Measurements from ENCODE around the gene TMEM115.

TMEM115 gene

DNA sequence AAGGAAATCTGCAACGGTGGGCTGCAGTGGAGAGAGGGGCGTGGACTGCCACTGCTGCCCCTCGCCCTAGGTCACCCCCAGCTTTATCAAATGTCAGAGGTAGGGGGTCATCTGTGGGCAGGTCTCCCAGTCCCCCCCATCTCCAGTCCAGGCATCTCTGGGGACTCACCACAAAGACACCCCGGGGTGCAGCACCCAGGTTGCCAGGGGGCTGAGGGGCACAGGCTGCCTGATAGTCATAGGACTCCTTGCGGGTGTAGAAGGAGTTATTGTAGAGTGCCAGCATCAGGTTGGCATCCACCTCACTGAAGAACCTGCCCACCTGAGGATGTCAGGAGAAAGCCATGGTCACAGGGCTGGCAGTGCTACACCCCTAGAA is 6.5 kb upstream of the TMEM115 start:
- H3K9ac ChIP-seq (ENCODE audit: low read length in 5 of 5) = peak overlapping the region in 1 of 5 donors; percentile 49
- no peak overlapping the region for H3K27ac ChIP-seq (ENCODE audit: low read depth, low read length)
- H3K4me1 ChIP-seq (ENCODE audit: control insufficient read depth in 5 of 5, insufficient read depth in 5 of 5, low read length in 5 of 5) = peaks cover 0 to 14% (median 13%) of the 10 kb centered on the region in 5 donors
- no peaks in the 10 kb centered on the region for H3K9me3 ChIP-seq (ENCODE audit: control insufficient read depth in 5 of 5, low read length in 5 of 5)
- no peaks in the 10 kb centered on the region for H3K36me3 ChIP-seq (ENCODE audit: control insufficient read depth in 5 of 5, insufficient read depth in 5 of 5, low read length in 5 of 5)
- H3K27me3 ChIP-seq (ENCODE audit: control insufficient read depth in 5 of 5, insufficient read depth in 4 of 5, low read length in 5 of 5) = peaks cover 17 to 29% (median 18%) of the 10 kb centered on the region in 5 donors
- H3K4me3 ChIP-seq (ENCODE audit: low read depth in 1 of 5, low read length in 5 of 5) = peak overlapping the region in 2 of 5 donors; percentile 61 to 71

DNA sequence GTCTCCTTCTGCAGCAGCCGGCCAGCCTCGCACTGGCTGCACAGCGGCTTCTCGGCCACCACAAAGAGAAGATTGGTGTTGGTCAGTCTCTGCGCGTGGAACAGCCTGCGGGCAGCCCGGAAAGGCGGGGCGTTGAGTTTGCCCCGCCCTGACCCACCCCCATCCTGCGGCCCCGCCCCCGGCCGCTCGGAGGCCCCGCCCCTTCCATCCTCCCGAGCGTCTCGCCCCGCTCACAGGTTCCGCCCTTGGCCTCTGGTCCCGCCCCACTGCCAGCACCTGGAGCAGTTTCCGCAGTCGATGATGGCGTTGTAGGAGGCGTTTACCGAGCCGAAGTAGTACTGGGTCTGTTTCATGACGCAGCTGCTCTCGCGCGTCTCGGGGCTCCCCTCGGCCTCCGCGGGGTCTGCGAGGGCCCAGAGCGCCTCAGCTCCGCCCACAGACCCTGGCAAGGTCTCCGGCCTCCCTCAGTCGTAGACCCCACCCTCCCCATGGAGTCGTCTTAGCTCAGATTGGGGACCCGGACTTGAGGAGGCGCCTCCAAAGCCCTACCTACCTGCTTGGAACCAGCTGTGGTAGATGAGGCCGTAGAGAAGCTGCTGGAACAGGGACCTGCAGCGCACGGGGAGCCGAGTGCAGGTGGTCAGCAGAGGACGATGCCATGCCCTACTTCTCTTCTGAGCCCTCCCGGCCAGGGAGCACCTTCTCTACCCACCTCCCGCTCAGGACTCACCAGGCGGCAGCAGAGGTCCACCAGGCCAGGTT is 5.9 kb upstream of the TMEM115 start:
- peaks cover 0 to 14% (median 13%) of the 10 kb centered on the region in 5 donors for H3K4me1 ChIP-seq (ENCODE audit: control insufficient read depth in 5 of 5, insufficient read depth in 5 of 5, low read length in 5 of 5)
- H3K9ac ChIP-seq (ENCODE audit: low read length in 5 of 5) = peak overlapping the region in 1 of 5 donors; percentile 49
- no peaks in the 10 kb centered on the region for H3K9me3 ChIP-seq (ENCODE audit: control insufficient read depth in 5 of 5, low read length in 5 of 5)
- peaks cover 12 to 28% (median 18%) of the 10 kb centered on the region in 5 donors for H3K27me3 ChIP-seq (ENCODE audit: control insufficient read depth in 5 of 5, insufficient read depth in 4 of 5, low read length in 5 of 5)
- H3K4me3 ChIP-seq (ENCODE audit: low read depth in 1 of 5, low read length in 5 of 5) = peak overlapping the region in 4 of 5 donors; percentile 52 to 71 (median 60)
- H3K27ac ChIP-seq (ENCODE audit: low read depth, low read length) = no peak overlapping the region
- no peaks in the 10 kb centered on the region for H3K36me3 ChIP-seq (ENCODE audit: control insufficient read depth in 5 of 5, insufficient read depth in 5 of 5, low read length in 5 of 5)

DNA sequence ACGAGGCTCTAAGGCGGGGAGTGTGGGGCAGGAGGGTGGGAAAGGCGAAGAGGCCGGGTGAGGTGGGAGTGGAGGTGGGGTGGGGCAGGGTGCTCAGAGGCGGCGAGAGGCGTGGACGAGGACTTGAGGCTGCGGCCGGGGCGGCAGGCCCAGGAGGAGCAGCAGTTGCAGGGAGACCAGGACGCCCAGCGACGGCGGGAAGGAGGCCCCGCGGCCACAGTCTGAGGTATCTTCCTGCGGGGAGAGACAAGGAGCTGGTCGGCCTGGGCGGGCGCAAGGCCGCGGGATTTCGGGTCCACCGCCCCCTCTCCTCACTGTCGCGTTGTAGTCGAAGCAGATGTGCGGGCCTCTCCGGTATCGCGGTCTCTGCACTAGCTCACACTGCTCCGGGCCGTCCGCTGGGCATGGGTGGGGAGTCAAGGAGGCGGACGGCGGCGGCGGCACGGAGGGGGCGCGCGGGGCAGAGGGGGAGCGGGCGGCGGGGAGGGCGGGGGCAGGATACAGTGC is 5.3 kb upstream of the TMEM115 start:
- Histone ChIP-seq H3K4me1 (ENCODE audit: control insufficient read depth in 5 of 5, insufficient read depth in 5 of 5, low read length in 5 of 5) (peaks cover 1 to 16% (median 13%) of the 10 kb centered on the region in 5 donors), H3K27ac (ENCODE audit: low read depth, low read length) (no peak overlapping the region), H3K9me3 (ENCODE audit: control insufficient read depth in 5 of 5, low read length in 5 of 5) (no peaks in the 10 kb centered on the region), H3K36me3 (ENCODE audit: control insufficient read depth in 5 of 5, insufficient read depth in 5 of 5, low read length in 5 of 5) (no peaks in the 10 kb centered on the region), H3K27me3 (ENCODE audit: control insufficient read depth in 5 of 5, insufficient read depth in 4 of 5, low read length in 5 of 5) (peaks cover 7 to 23% (median 14%) of the 10 kb centered on the region in 5 donors), H3K4me3 (ENCODE audit: low read depth in 1 of 5, low read length in 5 of 5) (peak overlapping the region in 4 of 5 donors; percentile 55 to 71 (median 62)), H3K9ac (ENCODE audit: low read length in 5 of 5) (peak overlapping the region in 3 of 5 donors; percentile 53 to 60 (median 59))

DNA sequence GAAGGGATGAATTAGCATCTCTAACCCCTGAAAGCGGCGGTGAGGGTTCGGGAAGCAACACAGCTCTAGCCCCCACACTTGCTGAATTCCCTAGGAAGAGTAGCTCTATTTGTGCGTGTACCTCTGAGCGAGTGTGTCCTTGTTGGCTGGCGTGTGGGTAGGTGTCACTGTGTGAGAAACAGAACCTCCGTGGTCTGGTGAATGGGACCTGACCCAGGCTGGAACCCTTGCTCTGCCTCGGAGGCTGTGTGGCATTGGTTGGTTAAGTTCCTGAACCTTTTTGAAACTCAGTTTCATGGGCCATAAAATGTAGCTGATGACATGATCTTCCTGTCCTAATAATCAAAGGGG is 414 bp upstream of the TMEM115 start:
- Histone ChIP-seq H3K36me3 (ENCODE audit: control insufficient read depth in 5 of 5, insufficient read depth in 5 of 5, low read length in 5 of 5) (peaks cover 0 to 27% (median 20%) of the 10 kb centered on the region in 5 donors), H3K4me3 (ENCODE audit: low read depth in 1 of 5, low read length in 5 of 5) (peak overlapping the region in 4 of 5 donors; percentile 22 to 89 (median 62)), H3K4me1 (ENCODE audit: control insufficient read depth in 5 of 5, insufficient read depth in 5 of 5, low read length in 5 of 5) (peaks cover 26 to 50% (median 48%) of the 10 kb centered on the region in 5 donors), H3K9ac (ENCODE audit: low read length in 5 of 5) (no peak overlapping the region), H3K27ac (ENCODE audit: low read depth, low read length) (no peak overlapping the region), H3K27me3 (ENCODE audit: control insufficient read depth in 5 of 5, insufficient read depth in 4 of 5, low read length in 5 of 5) (no peaks in the 10 kb centered on the region), H3K9me3 (ENCODE audit: control insufficient read depth in 5 of 5, low read length in 5 of 5) (no peaks in the 10 kb centered on the region)

DNA sequence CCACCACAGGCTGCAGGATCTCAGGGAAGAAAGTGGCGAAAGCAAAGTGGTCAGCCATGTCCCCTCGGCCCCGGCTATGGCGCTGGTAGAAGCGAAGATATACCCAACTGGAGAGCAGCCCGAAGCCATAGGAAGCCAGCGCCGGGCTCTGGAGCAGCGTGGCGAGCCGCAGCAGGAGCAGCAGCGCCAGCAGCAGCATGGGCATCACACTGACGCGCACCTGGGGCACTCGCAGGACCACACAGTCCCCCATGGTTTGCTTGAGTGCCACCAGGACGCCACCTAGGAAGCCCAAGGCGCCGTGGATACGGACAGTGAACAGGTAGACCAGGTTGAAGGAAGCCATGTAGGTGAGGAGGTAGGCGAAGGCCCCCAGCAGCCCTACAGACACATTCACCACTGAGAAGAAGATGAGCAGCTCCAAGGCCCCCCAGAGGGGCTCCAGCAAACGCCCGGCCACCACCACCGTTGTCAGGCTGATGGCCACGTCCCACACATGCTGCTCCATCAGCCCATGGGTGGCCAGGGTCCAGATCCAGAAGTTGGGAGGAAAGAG is 888 bp downstream of the TMEM115 start:
- Histone ChIP-seq H3K9me3 (ENCODE audit: control insufficient read depth in 5 of 5, low read length in 5 of 5) (no peaks in the 10 kb centered on the region), H3K4me3 (ENCODE audit: low read depth in 1 of 5, low read length in 5 of 5) (peak overlapping the region; percentile 68 to 89 (median 81)), H3K27me3 (ENCODE audit: control insufficient read depth in 5 of 5, insufficient read depth in 4 of 5, low read length in 5 of 5) (no peaks in the 10 kb centered on the region), H3K36me3 (ENCODE audit: control insufficient read depth in 5 of 5, insufficient read depth in 5 of 5, low read length in 5 of 5) (peaks cover 0 to 40% (median 33%) of the 10 kb centered on the region in 5 donors), H3K4me1 (ENCODE audit: control insufficient read depth in 5 of 5, insufficient read depth in 5 of 5, low read length in 5 of 5) (peaks cover 26 to 45% (median 42%) of the 10 kb centered on the region in 5 donors), H3K27ac (ENCODE audit: low read depth, low read length) (peak overlapping the region; percentile 90), H3K9ac (ENCODE audit: low read length in 5 of 5) (peak overlapping the region; percentile 80 to 100 (median 97))

DNA sequence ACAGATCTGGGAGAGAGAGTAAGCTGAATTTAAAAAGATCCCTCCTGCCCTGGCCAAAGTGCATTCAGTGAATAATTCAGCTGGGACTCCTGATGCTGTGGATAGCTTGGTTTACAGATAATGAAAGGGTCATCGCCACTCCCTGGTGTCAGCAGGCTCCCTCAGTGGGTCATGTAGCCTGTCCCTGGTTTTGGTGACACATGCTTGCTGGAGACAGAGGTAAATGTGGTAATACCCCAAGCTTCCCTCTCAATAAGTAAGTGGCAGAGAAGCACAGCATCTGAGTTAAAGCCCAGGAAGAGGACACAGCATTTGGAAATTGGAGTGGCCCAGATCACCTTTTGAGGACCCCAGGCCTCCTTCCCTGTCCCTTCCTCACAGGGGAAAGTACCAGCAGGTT is 1.8 kb downstream of the TMEM115 start:
- peak overlapping the region; percentile 68 to 89 (median 81) for H3K4me3 ChIP-seq (ENCODE audit: low read depth in 1 of 5, low read length in 5 of 5)
- peaks cover 0 to 47% (median 41%) of the 10 kb centered on the region in 5 donors for H3K36me3 ChIP-seq (ENCODE audit: control insufficient read depth in 5 of 5, insufficient read depth in 5 of 5, low read length in 5 of 5)
- H3K27me3 ChIP-seq (ENCODE audit: control insufficient read depth in 5 of 5, insufficient read depth in 4 of 5, low read length in 5 of 5) = no peaks in the 10 kb centered on the region
- H3K27ac ChIP-seq (ENCODE audit: low read depth, low read length) = peak overlapping the region; percentile 90
- H3K9ac ChIP-seq (ENCODE audit: low read length in 5 of 5) = peak overlapping the region; percentile 80 to 100 (median 97)
- no peaks in the 10 kb centered on the region for H3K9me3 ChIP-seq (ENCODE audit: control insufficient read depth in 5 of 5, low read length in 5 of 5)
- H3K4me1 ChIP-seq (ENCODE audit: control insufficient read depth in 5 of 5, insufficient read depth in 5 of 5, low read length in 5 of 5) = peaks cover 26 to 49% (median 42%) of the 10 kb centered on the region in 5 donors

DNA sequence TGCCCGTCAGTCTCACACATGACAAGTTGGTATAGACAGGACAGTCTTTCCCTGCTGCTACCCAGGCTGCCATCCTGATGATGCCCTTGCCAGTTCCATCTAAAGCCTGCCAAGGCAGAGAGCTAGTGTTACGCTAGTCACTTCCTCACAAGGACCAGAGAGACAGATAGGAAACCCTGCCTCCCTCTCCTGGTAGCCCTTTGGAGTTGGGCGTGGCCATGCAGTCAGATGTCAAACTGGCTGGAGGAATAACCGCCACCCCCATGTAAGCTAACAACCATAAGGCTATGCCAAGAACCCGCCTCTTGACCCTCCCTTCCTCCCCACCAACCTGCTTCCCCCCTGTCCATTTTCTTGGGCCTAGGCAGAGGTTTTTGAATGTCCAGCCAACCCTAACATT is 2.8 kb downstream of the TMEM115 start:
- Histone ChIP-seq H3K27ac (ENCODE audit: low read depth, low read length) (peak overlapping the region; percentile 35), H3K4me1 (ENCODE audit: control insufficient read depth in 5 of 5, insufficient read depth in 5 of 5, low read length in 5 of 5) (peaks cover 26 to 55% (median 46%) of the 10 kb centered on the region in 5 donors), H3K27me3 (ENCODE audit: control insufficient read depth in 5 of 5, insufficient read depth in 4 of 5, low read length in 5 of 5) (no peaks in the 10 kb centered on the region), H3K36me3 (ENCODE audit: control insufficient read depth in 5 of 5, insufficient read depth in 5 of 5, low read length in 5 of 5) (peaks cover 0 to 47% (median 41%) of the 10 kb centered on the region in 5 donors), H3K4me3 (ENCODE audit: low read depth in 1 of 5, low read length in 5 of 5) (peak overlapping the region; percentile 37 to 83 (median 68)), H3K9me3 (ENCODE audit: control insufficient read depth in 5 of 5, low read length in 5 of 5) (no peaks in the 10 kb centered on the region), H3K9ac (ENCODE audit: low read length in 5 of 5) (peak overlapping the region; percentile 43 to 100 (median 65))

DNA sequence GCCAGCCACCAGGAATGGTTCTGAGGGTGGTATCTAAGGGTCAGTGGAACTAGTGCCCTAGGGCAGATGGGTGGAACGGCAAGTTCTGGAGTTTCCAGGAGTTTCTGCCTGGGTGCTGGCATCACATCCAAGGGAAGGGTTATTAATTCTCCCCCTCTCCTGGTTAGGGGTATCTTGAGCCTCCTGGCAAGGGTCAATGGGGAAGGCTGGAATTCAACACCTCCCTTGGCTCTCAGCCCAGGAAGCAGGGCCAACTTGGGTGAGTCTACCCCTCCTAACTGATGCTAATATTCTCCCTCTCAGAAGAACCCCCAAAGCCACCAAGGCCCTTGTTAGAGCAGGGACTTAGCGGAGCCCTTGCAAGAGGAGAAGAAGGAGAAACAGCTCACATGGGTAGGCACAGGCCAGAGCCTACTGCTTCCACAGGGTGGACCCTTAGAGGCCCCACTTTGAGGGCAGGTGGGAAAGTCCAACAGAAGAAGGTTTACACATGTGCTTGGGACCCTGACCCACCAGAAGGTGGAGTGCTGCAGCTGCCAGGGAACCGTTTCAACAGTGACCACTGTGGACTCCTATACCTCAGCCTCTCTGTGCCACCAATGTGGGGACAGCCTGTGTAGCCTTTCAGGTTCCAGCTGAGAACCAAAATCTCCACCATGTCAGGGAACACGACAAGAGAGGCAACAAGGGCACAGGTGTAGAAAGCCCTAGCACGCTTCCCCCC is 3.3 kb downstream of the TMEM115 start:
- peaks cover 0 to 47% (median 41%) of the 10 kb centered on the region in 5 donors for H3K36me3 ChIP-seq (ENCODE audit: control insufficient read depth in 5 of 5, insufficient read depth in 5 of 5, low read length in 5 of 5)

DNA sequence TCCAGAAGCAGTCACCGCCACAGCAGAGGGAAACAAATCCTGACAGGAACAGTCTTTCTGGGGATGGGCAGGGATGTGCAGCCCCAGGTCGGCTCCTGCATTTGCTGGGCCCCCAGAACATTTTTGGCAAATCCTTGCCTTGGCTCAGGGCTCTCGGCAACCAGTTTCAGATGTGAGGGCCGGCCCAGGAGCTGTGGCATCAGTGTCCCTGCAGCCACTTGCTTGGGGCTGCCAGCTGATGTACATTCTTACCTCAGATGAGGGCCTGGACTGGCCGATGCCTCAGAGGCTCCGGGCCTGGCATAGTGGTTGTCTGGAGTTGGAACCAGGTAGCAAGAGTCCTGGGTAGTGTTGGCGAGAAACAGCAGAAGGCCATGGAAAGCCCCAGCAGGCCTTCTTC is 4.5 kb downstream of the TMEM115 start:
- Histone ChIP-seq H3K27ac (ENCODE audit: low read depth, low read length) (no peak overlapping the region), H3K4me3 (ENCODE audit: low read depth in 1 of 5, low read length in 5 of 5) (no peak overlapping the region), H3K4me1 (ENCODE audit: control insufficient read depth in 5 of 5, insufficient read depth in 5 of 5, low read length in 5 of 5) (peaks cover 34 to 69% (median 60%) of the 10 kb centered on the region in 5 donors), H3K36me3 (ENCODE audit: control insufficient read depth in 5 of 5, insufficient read depth in 5 of 5, low read length in 5 of 5) (peaks cover 0 to 47% (median 41%) of the 10 kb centered on the region in 5 donors), H3K9me3 (ENCODE audit: control insufficient read depth in 5 of 5, low read length in 5 of 5) (no peaks in the 10 kb centered on the region), H3K27me3 (ENCODE audit: control insufficient read depth in 5 of 5, insufficient read depth in 4 of 5, low read length in 5 of 5) (no peaks in the 10 kb centered on the region), H3K9ac (ENCODE audit: low read length in 5 of 5) (no peak overlapping the region)

More for the DNA sequence above, 3.3 kb downstream of the TMEM115 start:
- Histone ChIP-seq H3K4me1 (ENCODE audit: control insufficient read depth in 5 of 5, insufficient read depth in 5 of 5, low read length in 5 of 5) (peaks cover 31 to 60% (median 51%) of the 10 kb centered on the region in 5 donors), H3K27me3 (ENCODE audit: control insufficient read depth in 5 of 5, insufficient read depth in 4 of 5, low read length in 5 of 5) (no peaks in the 10 kb centered on the region), H3K9me3 (ENCODE audit: control insufficient read depth in 5 of 5, low read length in 5 of 5) (no peaks in the 10 kb centered on the region), H3K9ac (ENCODE audit: low read length in 5 of 5) (peak overlapping the region; percentile 43 to 100 (median 65)), H3K27ac (ENCODE audit: low read depth, low read length) (peak overlapping the region; percentile 35), H3K4me3 (ENCODE audit: low read depth in 1 of 5, low read length in 5 of 5) (peak overlapping the region; percentile 37 to 83 (median 68))
